H9 (cell line): ENCODE measurements around the gene BTG3. TPM values are rescaled to one million over a fixed set of nuclear protein-coding genes. Genes with fewer than 3 reads are reported as not detected.
A peak's percentile ranks its signal among the peaks of the same experiment; 100 is the strongest.

Experiments
- DNase-seq: peaks from one replicate; pipeline ENCODE4 v3.0.0-alpha.2; 2017
- H2AFZ ChIP-seq: one replicate; pipeline ENCODE4 v1.6.1; 2013; ENCODE audit warnings: mild to moderate bottlenecking, low read length, control low read depth, moderate library complexity
- H2AK5ac ChIP-seq: 2 replicates; pipeline ENCODE4 v1.6.1; 2013; ENCODE audit warnings: low read length, control low read depth, mixed read lengths; ENCODE audit not compliant: insufficient read length
- H2BK120ac ChIP-seq: one replicate; pipeline ENCODE4 v1.6.1; 2013; ENCODE audit warnings: low read depth, mild to moderate bottlenecking, low read length, control low read depth, inconsistent platforms; ENCODE audit not compliant: poor library complexity, severe bottlenecking
- H2BK12ac ChIP-seq: 2 replicates; pipeline ENCODE4 v1.6.1; 2013; ENCODE audit warnings: low read length, control low read depth, mixed read lengths, low read depth; ENCODE audit not compliant: insufficient read length
- H2BK15ac ChIP-seq: 2 replicates; pipeline ENCODE4 v1.6.1; 2013; ENCODE audit warnings: low read depth, low read length, control low read depth
- H2BK20ac ChIP-seq: one replicate; pipeline ENCODE4 v1.6.1; 2013; ENCODE audit warnings: low read depth, mild to moderate bottlenecking, low read length, control low read depth, inconsistent platforms; ENCODE audit not compliant: poor library complexity, severe bottlenecking
- H2BK5ac ChIP-seq: 2 replicates; pipeline ENCODE4 v1.6.1; 2013; ENCODE audit warnings: low read length, control low read depth, mixed read lengths; ENCODE audit not compliant: insufficient read length
- H3K14ac ChIP-seq: 2 replicates; pipeline ENCODE4 v1.6.1; 2013; ENCODE audit warnings: low read length, control low read depth; ENCODE audit not compliant: insufficient read depth
- H3K18ac ChIP-seq: 2 replicates; pipeline ENCODE4 v1.6.1; 2013; ENCODE audit warnings: low read depth, mild to moderate bottlenecking, mixed read lengths, low read length, control low read depth; ENCODE audit not compliant: insufficient read length
- H3K23ac ChIP-seq: 2 replicates; pipeline ENCODE4 v1.6.1; 2013; ENCODE audit warnings: low read length, control low read depth, mixed read lengths, low read depth; ENCODE audit not compliant: insufficient read length
- H3K23me2 ChIP-seq: 2 replicates; pipeline ENCODE4 v1.6.1; 2013; ENCODE audit warnings: low read depth, mild to moderate bottlenecking, mixed read lengths, low read length, control low read depth; ENCODE audit not compliant: insufficient read length, poor library complexity, severe bottlenecking
- H3K27ac ChIP-seq: 2 replicates; pipeline ENCODE4 v1.5.1; 2013; ENCODE audit warnings: low read length, control low read depth, mixed read lengths, low read depth; ENCODE audit not compliant: insufficient read length
- H3K27me3 ChIP-seq: 2 replicates; pipeline ENCODE4 v1.6.1; 2013; ENCODE audit warnings: low read length, control low read depth, inconsistent platforms; ENCODE audit not compliant: insufficient read depth
- H3K4ac ChIP-seq: 2 replicates; pipeline ENCODE4 v1.6.1; 2013; ENCODE audit warnings: low read depth, mild to moderate bottlenecking, control low read depth, inconsistent platforms, low read length, moderate library complexity
- H3K4me1 ChIP-seq: 2 replicates; pipeline ENCODE4 v1.6.1; 2013; ENCODE audit warnings: low read length, control low read depth, inconsistent platforms; ENCODE audit not compliant: insufficient read depth
- H3K4me2 ChIP-seq: 2 replicates; pipeline ENCODE4 v1.6.1; 2013; ENCODE audit warnings: low read length, control low read depth, mixed read lengths; ENCODE audit not compliant: insufficient read length, insufficient read depth
- H3K56ac ChIP-seq: 2 replicates; pipeline ENCODE4 v1.6.1; 2013; ENCODE audit warnings: low read depth, mild to moderate bottlenecking, mixed read lengths, low read length, control low read depth; ENCODE audit not compliant: insufficient read length
- H3K79me1 ChIP-seq: 2 replicates; pipeline ENCODE4 v1.6.1; 2013; ENCODE audit warnings: low read depth, mild to moderate bottlenecking, moderate library complexity, low read length, control low read depth, inconsistent platforms; ENCODE audit not compliant: insufficient read depth, poor library complexity, severe bottlenecking
- H3K79me2 ChIP-seq: 2 replicates; pipeline ENCODE4 v1.6.1; 2013; ENCODE audit warnings: low read length, control low read depth, inconsistent platforms; ENCODE audit not compliant: insufficient read depth
- H3K9ac ChIP-seq: 2 replicates; pipeline ENCODE4 v1.6.1; 2013; ENCODE audit warnings: low read length, control low read depth, mixed read lengths; ENCODE audit not compliant: insufficient read length; ENCODE audit errors: extremely low read depth
- H3K9me3 ChIP-seq: one replicate; pipeline ENCODE4 v1.6.1; 2013; ENCODE audit warnings: low read depth, low read length, inconsistent platforms; ENCODE audit not compliant: control insufficient read depth
- H3T11ph ChIP-seq: one replicate; pipeline ENCODE4 v1.6.1; 2013; ENCODE audit warnings: mild to moderate bottlenecking, low read length, control low read depth, inconsistent platforms
- H4K20me1 ChIP-seq: one replicate; pipeline ENCODE4 v1.6.1; 2013; ENCODE audit not compliant: control insufficient read depth, insufficient read length, insufficient read depth
- H4K5ac ChIP-seq: 2 replicates; pipeline ENCODE4 v1.6.1; 2013; ENCODE audit warnings: low read depth, mild to moderate bottlenecking, mixed read lengths, low read length, control low read depth; ENCODE audit not compliant: insufficient read length
- H4K8ac ChIP-seq: replicated peaks from 2 replicates; pipeline ENCODE4 v1.6.1; 2013; ENCODE audit warnings: low read length, control low read depth, mixed read lengths, low read depth; ENCODE audit not compliant: insufficient read length
- H4K91ac ChIP-seq: 2 replicates; pipeline ENCODE4 v1.6.1; 2013; ENCODE audit warnings: low read depth, mild to moderate bottlenecking, moderate library complexity, mixed read lengths, low read length, control low read depth; ENCODE audit not compliant: insufficient read length
- H3K27ac Mint-ChIP-seq, 3 experiments: 2 replicates in 2 of 3; 3 replicates in 1 of 3; pipeline ENCODE4 v1.8.0; 2020 to 2021; ENCODE audit warnings: mixed read lengths in 3 of 3, mild to moderate bottlenecking in 1 of 3, moderate library complexity in 1 of 3
- H3K27me3 Mint-ChIP-seq: 2 replicates; pipeline ENCODE4 v1.8.0; 2021; ENCODE audit warnings: low read depth, mild to moderate bottlenecking, moderate library complexity, mixed read lengths
- H3K36me3 Mint-ChIP-seq, 3 experiments: 2 replicates in 2 of 3; 3 replicates in 1 of 3; pipeline ENCODE4 v1.8.0; 2020 to 2021; ENCODE audit warnings: low read depth in 3 of 3, mixed read lengths in 3 of 3; ENCODE audit not compliant: insufficient read depth in 1 of 3
- H3K4me1 Mint-ChIP-seq, 2 experiments: 2 replicates each; pipeline ENCODE4 v1.8.0; 2020; ENCODE audit warnings: mixed read lengths in 2 of 2
- H3K4me3 Mint-ChIP-seq, 2 experiments: 2 replicates in 1 of 2; 3 replicates in 1 of 2; pipeline ENCODE4 v1.8.0; 2020 to 2021; ENCODE audit warnings: mild to moderate bottlenecking in 2 of 2, mixed read lengths in 2 of 2, moderate library complexity in 1 of 2
- H3K9me3 Mint-ChIP-seq, 2 experiments: 2 replicates in 1 of 2; 3 replicates in 1 of 2; pipeline ENCODE4 v1.8.0; 2020; ENCODE audit warnings: mild to moderate bottlenecking in 2 of 2, mixed read lengths in 2 of 2, moderate library complexity in 1 of 2
- CTCF ChIP-seq: fragments of 200-600 bp; sonication (generic); conservative IDR thresholded peaks from 3 replicates; pipeline ENCODE4 v1.8.0; 2021; ENCODE audit warnings: antibody characterized with exemption, mild to moderate bottlenecking
- WGBS: extraction: QIAGEN DNeasy Blood & Tissue Kit; methylation state at CpG from one replicate; pipeline ENCODE4 v1.1.7; 2013; ENCODE audit warnings: missing lambda C conversion rate, low lambda C conversion rate, mixed read lengths; ENCODE audit not compliant: insufficient read length; ENCODE audit errors: extremely low coverage; 5-methylcytosine and 5-hydroxymethylcytosine counted together
- total RNA-seq: library from RNA; stranded (reverse); gene quantifications from 2 replicates; pipeline ENCODE4 v1.2.1, GENCODE V29; 2021

BTG3 gene
- total RNA-seq, 1 experiment from 2014 or later: 32.2 TPM

- Histone ChIP-seq H3K56ac (no peak overlapping the region), H3K79me1 (peaks cover 10% of the 10 kb centered on the region), H4K91ac (no peak overlapping the region), H2BK12ac (no peak overlapping the region), H3K27ac (no peak overlapping the region), H3K23ac (no peak overlapping the region), H3K9ac (no peak overlapping the region), H2AK5ac (no peak overlapping the region), H3K4me2 (no peak overlapping the region), H4K20me1 (no peaks in the 10 kb centered on the region), H3K14ac (no peak overlapping the region), H3K9me3 (no peaks in the 10 kb centered on the region), H2BK120ac (no peak overlapping the region), H3K79me2 (peaks cover 10% of the 10 kb centered on the region; the same call in 1 of the 2 replicates), H4K5ac (no peak overlapping the region), H3K23me2 (no peaks in the 10 kb centered on the region), H3K27me3 (no peaks in the 10 kb centered on the region), H2AFZ (no peak overlapping the region), H2BK20ac (no peak overlapping the region), H2BK15ac (no peak overlapping the region), H3T11ph (no peak overlapping the region), H4K8ac (no peak overlapping the region), H3K4me1 (peaks cover 2% of the 10 kb centered on the region), H3K4ac (no peak overlapping the region), H2BK5ac (no peak overlapping the region), H3K18ac (no peak overlapping the region)
- TF ChIP-seq CTCF: peak; percentile 62
- no peaks in the 10 kb centered on the region for H3K27me3 Mint-ChIP-seq
- WGBS: no CpG with 5 or more reads among the region's 6 CpGs
- H3K27ac Mint-ChIP-seq: peak overlapping the region; percentile 10 to 42 (median 37); a peak in 4 of 7 replicates
- H3K9me3 Mint-ChIP-seq: no peaks in the 10 kb centered on the region
- H3K36me3 Mint-ChIP-seq: peaks cover 34 to 80% (median 78%) of the 10 kb centered on the region in 3 experiments; a peak in 6 of 7 replicates
- no peak for DNase-seq
- peaks cover 2 to 3% of the 10 kb centered on the region in 2 experiments; a peak in 2 of 4 replicates for H3K4me1 Mint-ChIP-seq
- no peak overlapping the region for H3K4me3 Mint-ChIP-seq
Observed at GRCh38 chr21:17554679-17555465, 57.8 kb downstream of the BTG3 start.
